ENCODE data around the gene SERBP1.
"Not testable (repeated sequence)": the region's sequence is repeated elsewhere in the genome, so short reads cannot be mapped to it uniquely, and the experiment has no call there.

SERBP1 gene

GRCh38 chr1:67408148-67408547 is 22.1 kb downstream of the SERBP1 start:
- DNase-seq, result no peak

- DNase-seq, result no peak
Observed at GRCh38 chr1:67407498-67407897, 22.7 kb downstream of the SERBP1 start.

GRCh38 chr1:67405473-67406245 is 24.5 kb downstream of the SERBP1 start:
- DNase-seq, result no peak

- no peak for DNase-seq
Observed at GRCh38 chr1:67404212-67404620, 26.0 kb downstream of the SERBP1 start.

- DNase-seq, result no peak
Observed at GRCh38 chr1:67401443-67401842, 28.8 kb downstream of the SERBP1 start.

- DNase-seq, result not testable (repeated sequence)
Observed at GRCh38 chr1:67400029-67400786, 30.0 kb downstream of the SERBP1 start.

- DNase-seq, result no peak
Observed at GRCh38 chr1:67399199-67399993, 30.8 kb downstream of the SERBP1 start.

GRCh38 chr1:67394548-67394947 is 35.7 kb downstream of the SERBP1 start:
- DNase-seq, result no peak

GRCh38 chr1:67393737-67394136 is 36.5 kb downstream of the SERBP1 start:
- DNase-seq, result no peak

GRCh38 chr1:67393240-67393639 is 37.0 kb downstream of the SERBP1 start:
- DNase-seq, result peak in 4 of 51 donors; percentile 0 to 11 (median 2)

GRCh38 chr1:67390041-67390887 is 39.9 kb downstream of the SERBP1 start:
- DNase-seq, result no peak

GRCh38 chr1:67383999-67384638 is 46.1 kb downstream of the SERBP1 start:
- no peak for DNase-seq

GRCh38 chr1:67382292-67382691 is 47.9 kb downstream of the SERBP1 start:
- no peak for DNase-seq

- no peak for DNase-seq
Observed at GRCh38 chr1:67381154-67381553, 49.0 kb downstream of the SERBP1 start.

GRCh38 chr1:67377253-67377652 is 52.9 kb downstream of the SERBP1 start:
- no peak for DNase-seq

GRCh38 chr1:67376381-67376780 is 53.8 kb downstream of the SERBP1 start:
- DNase-seq, result no peak

GRCh38 chr1:67372898-67373297 is 57.3 kb downstream of the SERBP1 start:
- DNase-seq, result no peak

- no peak for DNase-seq
Observed at GRCh38 chr1:67372136-67372535, 58.1 kb downstream of the SERBP1 start.

GRCh38 chr1:67371681-67372080 is 58.5 kb downstream of the SERBP1 start:
- DNase-seq, result no peak

GRCh38 chr1:67371043-67371442 is 59.2 kb downstream of the SERBP1 start:
- DNase-seq, result no peak

Data from hypothalamus (tissue), 51 donors.